ENCODE data around the gene ANXA10. TPM values are rescaled to one million over a fixed set of nuclear protein-coding genes. Genes with fewer than 3 reads are reported as not detected.

ANXA10 gene
- polyA plus RNA-seq, 1 of the 3 experiments (the other 2 are of a cell fraction), result 0.23 TPM

GRCh38 chr4:168188754-168189153, 96.4 kb downstream of the ANXA10 start:
- Histone ChIP-seq H3K27ac (ENCODE audit: low read depth in 2 of 2, low read length in 1 of 2) (no peak overlapping the region), H3K4me1 (ENCODE audit: control insufficient read depth in 1 of 2, insufficient read depth in 2 of 2, low read depth in 1 of 2, low read length in 1 of 2) (no peaks in the 10 kb centered on the region), H3K9me3 (no peaks in the 10 kb centered on the region), H4K20me1 (ENCODE audit: insufficient read depth) (no peaks in the 10 kb centered on the region), H3K36me3 (replicated peaks in 1 of 2; ENCODE audit: control insufficient read depth in 1 of 2, insufficient read depth in 2 of 2, low read length in 1 of 2) (no peaks in the 10 kb centered on the region), H3K4me3 (ENCODE audit: low read depth in 2 of 2, low read length in 1 of 2) (no peak overlapping the region), H3K9ac (no peak overlapping the region), H3K79me2 (ENCODE audit: insufficient read depth) (no peaks in the 10 kb centered on the region), H3K9me2 (0 out of 2 replicates have a peak, but pooled peaks cover 3% of the 10 kb centered on the region), H3K4me2 (no peak overlapping the region), H2AFZ (ENCODE audit: low read depth) (no peak overlapping the region), H3K27me3 (ENCODE audit: insufficient read depth) (no peaks in the 10 kb centered on the region), H3F3A (replicated peaks; ENCODE audit: insufficient read depth) (no peaks in the 10 kb centered on the region)
- no peak for DNase-seq
- ChIA-PET CTCF (no interaction called here), POLR2A (no interaction called here)
- WGBS (ENCODE audit: low lambda C conversion rate), result 83% methylated on average over 1 of the region's 1 CpG
- no peak for TF ChIP-seq FOSL2 (IDR thresholded peaks at IDR 0.05; ENCODE audit: borderline replicate concordance, low read depth)
- no peak for TF ChIP-seq TEAD4 (IDR thresholded peaks at IDR 0.05; ENCODE audit: borderline replicate concordance, insufficient read depth)
- no peak for TF ChIP-seq SMC3 (IDR thresholded peaks at IDR 0.05; ENCODE audit: low read depth, low read length)
- TF ChIP-seq MXI1 (IDR thresholded peaks at IDR 0.05; ENCODE audit: low read depth, low read length), result no peak
- TF ChIP-seq MAX (IDR thresholded peaks at IDR 0.05; ENCODE audit: low read depth), result no peak

DNA sequence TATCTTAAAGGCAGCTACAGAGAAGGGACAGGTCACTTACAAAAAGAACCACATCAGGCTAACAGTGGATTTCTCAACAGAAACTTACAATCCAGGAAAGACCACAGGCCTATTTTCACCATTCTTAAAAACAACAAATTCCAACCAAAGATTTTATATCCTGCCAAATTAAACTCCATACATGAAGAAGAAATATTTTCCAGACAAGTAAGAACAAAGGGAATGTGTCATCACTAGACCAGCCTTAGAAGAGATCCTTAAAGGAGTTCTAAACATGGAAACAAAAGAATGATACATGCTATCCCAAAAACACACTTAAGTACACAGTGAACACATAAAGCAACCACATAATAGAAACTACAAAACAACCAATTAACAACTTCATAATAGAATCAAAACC, 105.6 kb downstream of the ANXA10 start:
- H3K79me2 ChIP-seq (ENCODE audit: insufficient read depth), result no peaks in the 10 kb centered on the region
- H2AFZ ChIP-seq (ENCODE audit: low read depth), result no peak overlapping the region
- TF ChIP-seq TAF1 (IDR thresholded peaks at IDR 0.05; ENCODE audit: borderline replicate concordance, low read depth, low read length), result no peak
- TF ChIP-seq EZH2phosphoT487 (IDR thresholded peaks at IDR 0.05; ENCODE audit: borderline replicate concordance, low read depth), result no peak
- no peak for TF ChIP-seq FOSL2 (IDR thresholded peaks at IDR 0.05; ENCODE audit: borderline replicate concordance, low read depth)
- no peak for TF ChIP-seq POLR2AphosphoS5 (IDR thresholded peaks at IDR 0.05; ENCODE audit: low read depth, low read length)
- TF ChIP-seq, protein P1, sequence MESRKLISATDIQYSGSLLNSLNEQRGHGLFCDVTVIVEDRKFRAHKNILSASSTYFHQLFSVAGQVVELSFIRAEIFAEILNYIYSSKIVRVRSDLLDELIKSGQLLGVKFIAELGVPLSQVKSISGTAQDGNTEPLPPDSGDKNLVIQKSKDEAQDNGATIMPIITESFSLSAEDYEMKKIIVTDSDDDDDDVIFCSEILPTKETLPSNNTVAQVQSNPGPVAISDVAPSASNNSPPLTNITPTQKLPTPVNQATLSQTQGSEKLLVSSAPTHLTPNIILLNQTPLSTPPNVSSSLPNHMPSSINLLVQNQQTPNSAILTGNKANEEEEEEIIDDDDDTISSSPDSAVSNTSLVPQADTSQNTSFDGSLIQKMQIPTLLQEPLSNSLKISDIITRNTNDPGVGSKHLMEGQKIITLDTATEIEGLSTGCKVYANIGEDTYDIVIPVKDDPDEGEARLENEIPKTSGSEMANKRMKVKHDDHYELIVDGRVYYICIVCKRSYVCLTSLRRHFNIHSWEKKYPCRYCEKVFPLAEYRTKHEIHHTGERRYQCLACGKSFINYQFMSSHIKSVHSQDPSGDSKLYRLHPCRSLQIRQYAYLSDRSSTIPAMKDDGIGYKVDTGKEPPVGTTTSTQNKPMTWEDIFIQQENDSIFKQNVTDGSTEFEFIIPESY (IDR thresholded peaks at IDR 0.05; ENCODE audit: borderline replicate concordance, low read depth), result no peak
- no peak for TF ChIP-seq SMC3 (IDR thresholded peaks at IDR 0.05; ENCODE audit: low read depth, low read length)
- no peak for TF ChIP-seq JUND (IDR thresholded peaks at IDR 0.05)
- TF ChIP-seq TCF12 (IDR thresholded peaks at IDR 0.05), result no peak
- TF ChIP-seq RXRA (IDR thresholded peaks at IDR 0.05; ENCODE audit: borderline replicate concordance, low read depth), result no peak
- no peak for TF ChIP-seq ELF1 (IDR thresholded peaks at IDR 0.05)
- no peak for TF ChIP-seq IRF3 (IDR thresholded peaks at IDR 0.05; ENCODE audit: low read depth, low read length)
- TF ChIP-seq FOXJ3 (CRISPR knock-in tag; IDR thresholded peaks at IDR 0.05), result no peak
- TF ChIP-seq YY1 (IDR thresholded peaks at IDR 0.05; ENCODE audit: low read depth), result no peak
- TF ChIP-seq, protein P2, sequence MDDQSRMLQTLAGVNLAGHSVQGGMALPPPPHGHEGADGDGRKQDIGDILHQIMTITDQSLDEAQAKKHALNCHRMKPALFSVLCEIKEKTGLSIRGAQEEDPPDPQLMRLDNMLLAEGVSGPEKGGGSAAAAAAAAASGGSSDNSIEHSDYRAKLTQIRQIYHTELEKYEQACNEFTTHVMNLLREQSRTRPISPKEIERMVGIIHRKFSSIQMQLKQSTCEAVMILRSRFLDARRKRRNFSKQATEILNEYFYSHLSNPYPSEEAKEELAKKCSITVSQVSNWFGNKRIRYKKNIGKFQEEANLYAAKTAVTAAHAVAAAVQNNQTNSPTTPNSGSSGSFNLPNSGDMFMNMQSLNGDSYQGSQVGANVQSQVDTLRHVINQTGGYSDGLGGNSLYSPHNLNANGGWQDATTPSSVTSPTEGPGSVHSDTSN (IDR thresholded peaks at IDR 0.05), result no peak
- TF ChIP-seq GABPA (IDR thresholded peaks at IDR 0.05; ENCODE audit: low read depth), result no peak
- TF ChIP-seq NRF1 (IDR thresholded peaks at IDR 0.05; ENCODE audit: low read depth, low read length), result no peak
- TF ChIP-seq, protein P3, sequence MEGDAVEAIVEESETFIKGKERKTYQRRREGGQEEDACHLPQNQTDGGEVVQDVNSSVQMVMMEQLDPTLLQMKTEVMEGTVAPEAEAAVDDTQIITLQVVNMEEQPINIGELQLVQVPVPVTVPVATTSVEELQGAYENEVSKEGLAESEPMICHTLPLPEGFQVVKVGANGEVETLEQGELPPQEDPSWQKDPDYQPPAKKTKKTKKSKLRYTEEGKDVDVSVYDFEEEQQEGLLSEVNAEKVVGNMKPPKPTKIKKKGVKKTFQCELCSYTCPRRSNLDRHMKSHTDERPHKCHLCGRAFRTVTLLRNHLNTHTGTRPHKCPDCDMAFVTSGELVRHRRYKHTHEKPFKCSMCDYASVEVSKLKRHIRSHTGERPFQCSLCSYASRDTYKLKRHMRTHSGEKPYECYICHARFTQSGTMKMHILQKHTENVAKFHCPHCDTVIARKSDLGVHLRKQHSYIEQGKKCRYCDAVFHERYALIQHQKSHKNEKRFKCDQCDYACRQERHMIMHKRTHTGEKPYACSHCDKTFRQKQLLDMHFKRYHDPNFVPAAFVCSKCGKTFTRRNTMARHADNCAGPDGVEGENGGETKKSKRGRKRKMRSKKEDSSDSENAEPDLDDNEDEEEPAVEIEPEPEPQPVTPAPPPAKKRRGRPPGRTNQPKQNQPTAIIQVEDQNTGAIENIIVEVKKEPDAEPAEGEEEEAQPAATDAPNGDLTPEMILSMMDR (IDR thresholded peaks at IDR 0.05), result no peak
- no peaks in the 10 kb centered on the region for H3K36me3 ChIP-seq (replicated peaks in 1 of 2; ENCODE audit: control insufficient read depth in 1 of 2, insufficient read depth in 2 of 2, low read length in 1 of 2)
- H3K9me2 ChIP-seq, result no peaks in the 10 kb centered on the region
- H3K27me3 ChIP-seq (ENCODE audit: insufficient read depth), result no peaks in the 10 kb centered on the region
- no peak overlapping the region for H3K4me2 ChIP-seq
- no peaks in the 10 kb centered on the region for H3F3A ChIP-seq (replicated peaks; ENCODE audit: insufficient read depth)
- POLR2A ChIA-PET, result no interaction called here
- H4K20me1 ChIP-seq (ENCODE audit: insufficient read depth), result no peaks in the 10 kb centered on the region
- no peak for DNase-seq
- no peak overlapping the region for H3K9ac ChIP-seq
- H3K4me3 ChIP-seq (ENCODE audit: low read depth in 2 of 2, low read length in 1 of 2), result no peak overlapping the region
- H3K9me3 ChIP-seq, result no peaks in the 10 kb centered on the region; the same call in 1 of the 2 replicates
- no peaks in the 10 kb centered on the region for H3K4me1 ChIP-seq (ENCODE audit: control insufficient read depth in 1 of 2, insufficient read depth in 2 of 2, low read depth in 1 of 2, low read length in 1 of 2)
- H3K27ac ChIP-seq (ENCODE audit: low read depth in 2 of 2, low read length in 1 of 2), result no peak overlapping the region
- CTCF ChIA-PET, result interaction anchor here (1.4 kb wide), 1 partner anchor 14 kb away, joined by 5 read pairs; no protein-coding TSS in a partner anchor
